GM12874 (cell line): Measurements from ENCODE around the gene TMOD3.

ENCODE experiments used
- TF ChIP-seq, protein P1 (sequence below): IDR thresholded peaks from 2 replicates; pipeline ENCODE4 v1.5.1; 2011; ENCODE audit warnings: low read depth, mild to moderate bottlenecking, control low read depth, low read length, moderate library complexity; ENCODE audit not compliant: insufficient read depth

TMOD3 gene

DNA sequence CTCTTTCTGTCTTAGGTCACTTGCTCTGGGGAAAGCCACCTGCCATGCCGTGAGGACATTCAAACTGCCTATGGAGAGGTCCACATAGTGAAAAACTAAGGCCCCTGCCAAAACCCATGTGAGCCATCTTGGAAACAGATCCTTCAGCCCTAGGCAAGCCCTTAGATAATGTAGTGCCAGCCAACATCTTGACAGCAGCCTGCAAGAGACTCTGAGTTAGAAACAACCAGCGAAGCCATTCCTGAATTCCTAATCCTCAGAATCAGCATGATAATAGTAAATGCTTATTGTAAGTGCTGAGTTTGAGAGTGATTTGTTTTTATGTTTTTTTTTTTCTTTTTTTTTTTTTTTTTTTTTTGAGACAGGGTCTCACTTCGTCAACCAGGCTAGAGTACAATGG is 101.6 kb downstream of the TMOD3 start:
- TF ChIP-seq, protein P1, sequence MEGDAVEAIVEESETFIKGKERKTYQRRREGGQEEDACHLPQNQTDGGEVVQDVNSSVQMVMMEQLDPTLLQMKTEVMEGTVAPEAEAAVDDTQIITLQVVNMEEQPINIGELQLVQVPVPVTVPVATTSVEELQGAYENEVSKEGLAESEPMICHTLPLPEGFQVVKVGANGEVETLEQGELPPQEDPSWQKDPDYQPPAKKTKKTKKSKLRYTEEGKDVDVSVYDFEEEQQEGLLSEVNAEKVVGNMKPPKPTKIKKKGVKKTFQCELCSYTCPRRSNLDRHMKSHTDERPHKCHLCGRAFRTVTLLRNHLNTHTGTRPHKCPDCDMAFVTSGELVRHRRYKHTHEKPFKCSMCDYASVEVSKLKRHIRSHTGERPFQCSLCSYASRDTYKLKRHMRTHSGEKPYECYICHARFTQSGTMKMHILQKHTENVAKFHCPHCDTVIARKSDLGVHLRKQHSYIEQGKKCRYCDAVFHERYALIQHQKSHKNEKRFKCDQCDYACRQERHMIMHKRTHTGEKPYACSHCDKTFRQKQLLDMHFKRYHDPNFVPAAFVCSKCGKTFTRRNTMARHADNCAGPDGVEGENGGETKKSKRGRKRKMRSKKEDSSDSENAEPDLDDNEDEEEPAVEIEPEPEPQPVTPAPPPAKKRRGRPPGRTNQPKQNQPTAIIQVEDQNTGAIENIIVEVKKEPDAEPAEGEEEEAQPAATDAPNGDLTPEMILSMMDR: no peak

DNA sequence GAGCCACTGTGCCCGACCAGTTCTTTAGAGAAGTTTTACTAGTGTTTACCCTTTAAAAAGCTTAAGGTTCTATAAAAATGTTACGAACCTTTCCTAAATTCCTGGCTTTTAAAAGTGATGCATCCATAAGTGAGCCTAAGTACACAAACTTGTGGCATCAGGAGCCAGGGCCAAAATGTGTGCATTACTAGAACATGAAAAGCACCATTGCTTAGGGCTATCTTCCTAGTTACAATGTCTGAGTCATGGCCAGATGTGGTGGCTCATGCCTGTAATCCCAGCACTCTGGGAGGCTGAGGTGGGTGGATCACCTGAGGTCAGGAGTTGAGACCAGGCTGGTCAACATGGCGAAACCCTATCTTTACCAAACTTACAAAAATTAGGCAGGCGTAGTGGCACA is 102.2 kb downstream of the TMOD3 start:
- TF ChIP-seq, protein P1: no peak

DNA sequence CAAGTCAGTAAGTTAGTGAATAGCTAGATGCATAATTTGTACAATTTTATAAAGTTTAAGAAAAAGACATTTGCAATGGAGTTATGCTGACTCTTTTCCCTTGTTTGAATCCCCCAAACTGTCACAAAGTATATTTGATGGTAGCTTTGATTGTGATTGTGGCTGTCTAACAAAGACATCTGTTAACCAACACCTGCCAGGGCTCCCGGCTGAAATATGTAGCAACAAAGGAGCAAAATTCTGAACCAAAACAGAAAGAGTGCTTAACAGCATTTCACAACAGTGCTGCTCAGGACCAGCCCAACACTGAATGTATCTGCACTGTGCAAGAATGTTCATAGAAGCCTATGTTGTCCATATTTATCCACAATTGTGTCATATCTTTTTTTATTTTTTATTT is 102.7 kb downstream of the TMOD3 start:
- TF ChIP-seq, protein P1: no peak

DNA sequence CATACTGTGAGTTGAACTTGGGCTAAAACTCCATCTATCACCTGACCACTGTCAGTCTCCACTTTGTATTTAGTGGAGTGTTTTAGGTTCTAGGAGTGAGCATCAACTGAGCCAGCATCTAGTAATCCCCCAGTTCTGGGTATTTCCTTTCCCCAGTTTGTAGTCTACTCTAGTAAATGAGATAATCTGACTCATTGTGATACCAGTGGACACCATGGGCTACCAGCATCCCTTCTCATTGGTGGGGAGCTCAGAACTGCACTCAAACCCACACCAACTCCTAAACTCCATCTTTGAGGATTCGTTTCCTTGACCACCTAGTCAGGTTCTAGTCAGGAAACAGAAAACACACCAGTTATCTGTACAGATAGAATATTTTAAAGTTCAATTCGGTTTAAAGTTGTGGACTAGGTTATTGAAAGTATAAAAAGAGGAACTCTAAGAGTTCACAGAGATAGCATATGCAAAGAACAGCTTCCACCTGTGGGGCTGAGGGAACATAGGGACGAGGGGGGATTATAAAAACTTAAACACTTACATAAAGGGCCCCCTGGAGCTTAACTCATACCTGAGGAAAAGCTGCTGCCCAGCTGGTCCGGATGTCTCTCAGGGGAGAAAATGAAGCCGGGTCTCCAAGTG is 106.1 kb downstream of the TMOD3 start:
- TF ChIP-seq, protein P1: no peak

DNA sequence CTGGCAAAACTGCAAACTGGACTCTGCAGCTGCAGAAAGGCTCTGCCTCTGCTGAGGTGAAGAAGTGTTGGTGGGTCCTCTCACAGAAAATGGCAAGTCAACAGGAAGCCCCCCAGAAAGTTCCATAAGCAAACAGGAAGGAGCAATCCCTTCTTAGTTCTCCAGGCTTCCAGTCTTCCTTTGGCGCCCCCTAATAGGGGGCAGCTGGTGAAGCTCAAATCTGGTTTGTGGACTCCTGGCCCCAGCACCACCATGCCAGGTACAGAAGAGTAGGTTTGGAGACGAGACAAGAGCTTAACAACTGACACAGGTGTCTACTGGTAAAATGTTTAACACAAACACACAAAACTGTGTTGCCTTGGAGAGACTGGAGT is 106.6 kb downstream of the TMOD3 start:
- TF ChIP-seq, protein P1: no peak

DNA sequence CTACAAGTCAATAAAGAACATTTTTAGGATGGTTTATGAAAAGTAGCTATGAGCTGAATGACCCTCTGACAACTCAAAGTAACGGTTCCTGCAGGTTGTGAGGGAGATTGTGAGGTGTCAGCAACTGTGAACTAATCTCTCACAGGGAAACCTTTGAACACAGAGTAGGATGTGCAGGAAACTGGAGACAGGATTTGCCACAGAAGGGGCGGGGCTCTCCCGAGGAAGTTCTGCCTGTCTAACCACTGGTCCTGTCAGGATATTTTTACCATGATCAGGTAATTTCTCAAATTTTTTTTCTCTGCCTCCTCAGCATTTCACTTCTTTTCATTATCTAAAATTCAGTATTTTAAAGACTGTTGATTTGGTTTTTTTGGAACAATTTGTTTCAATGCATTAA is 108.8 kb downstream of the TMOD3 start:
- TF ChIP-seq, protein P1: no peak

DNA sequence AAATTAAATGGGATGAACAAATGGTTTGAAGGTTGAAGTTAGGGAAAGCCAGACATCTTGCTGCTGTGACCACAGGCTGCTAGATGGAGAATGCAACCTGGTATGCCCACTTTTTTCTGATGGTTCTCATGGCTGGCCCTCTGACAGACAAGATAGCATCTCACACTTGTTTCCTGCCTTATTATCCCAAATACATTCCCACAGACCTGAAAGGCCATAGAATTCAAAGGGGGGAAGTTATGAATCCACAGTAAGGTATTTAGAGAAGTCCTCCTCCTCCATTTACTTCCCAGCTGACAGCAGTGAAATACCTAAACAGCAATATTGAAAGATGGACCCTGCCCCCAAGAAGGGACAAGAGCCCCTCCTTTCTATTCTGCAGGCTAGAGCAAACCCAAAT is 109.8 kb downstream of the TMOD3 start:
- TF ChIP-seq, protein P1: no peak
